ENCODE measurements around the gene EXOC6B. TPM values are rescaled to one million over a fixed set of nuclear protein-coding genes. Genes with fewer than 3 reads are reported as not detected.

EXOC6B gene
- total and polyA plus RNA-seq, 5 experiments from 2014 or later: 3.3 to 20.1 (median 3.4) TPM

DNA sequence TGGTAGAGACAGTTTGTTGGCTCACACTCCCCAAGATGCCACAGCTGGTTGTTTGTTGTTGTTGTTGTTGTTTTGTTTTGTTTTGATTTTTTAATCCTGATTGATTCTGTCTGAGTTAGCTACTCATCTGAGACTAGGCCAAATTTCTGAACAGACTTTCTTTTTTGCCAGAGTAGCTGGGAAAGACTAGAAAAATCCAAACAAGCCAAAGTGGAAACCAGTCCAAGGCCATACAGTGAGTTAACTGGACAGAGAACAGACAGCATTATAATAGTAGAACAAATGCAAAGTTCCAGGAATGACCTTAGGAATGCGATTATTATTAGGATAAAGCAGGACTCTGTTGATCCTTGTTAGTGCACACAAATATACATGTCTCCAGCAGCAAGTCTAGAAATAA lies 634.4 kb downstream of the EXOC6B start:
- ATAC-seq: no peak
- H3K27me3 Mint-ChIP-seq: no peaks in the 10 kb centered on the region
- no peak overlapping the region for H3K27ac Mint-ChIP-seq
- no peaks in the 10 kb centered on the region for H3K4me1 Mint-ChIP-seq
- POLR2A ChIA-PET: no interaction called here
- H3K36me3 Mint-ChIP-seq: peaks cover 4 to 44% (median 14%) of the 10 kb centered on the region in 3 donors
- DNase-seq: no peak
- H3K4me3 Mint-ChIP-seq: no peak overlapping the region
- peaks cover 0 to 22% (median 4%) of the 10 kb centered on the region in 9 donors for H3K9me3 Mint-ChIP-seq

DNA sequence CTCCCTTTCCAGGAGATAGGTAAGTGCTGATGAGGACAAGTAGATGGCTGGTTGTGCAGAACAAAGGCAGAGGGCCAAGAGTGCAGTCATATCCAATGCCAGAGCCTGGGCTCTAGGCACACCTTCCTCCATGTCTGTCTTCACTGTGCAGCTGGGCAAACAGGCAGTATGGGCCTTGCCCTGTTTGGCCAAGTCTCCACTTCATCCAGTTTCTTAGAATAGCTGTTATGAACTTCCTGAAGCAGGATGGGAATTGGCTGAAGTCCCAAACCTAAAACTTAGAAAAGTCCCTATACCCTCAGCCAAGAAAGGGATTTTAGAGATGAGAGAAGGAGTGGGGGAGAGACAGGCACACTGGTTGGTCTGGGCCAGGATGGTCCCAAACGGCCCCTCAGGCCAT lies 640.6 kb downstream of the EXOC6B start:
- Mint-ChIP-seq H3K4me3 (no peak overlapping the region), H3K4me1 (no peaks in the 10 kb centered on the region), H3K36me3 (peaks cover 6 to 35% (median 10%) of the 10 kb centered on the region in 3 donors), H3K9me3 (peaks cover 0 to 19% (median 3%) of the 10 kb centered on the region in 9 donors), H3K27me3 (no peaks in the 10 kb centered on the region), H3K27ac (no peak overlapping the region)
- POLR2A ChIA-PET: no interaction called here
- ATAC-seq (no peak), DNase-seq (no peak)

DNA sequence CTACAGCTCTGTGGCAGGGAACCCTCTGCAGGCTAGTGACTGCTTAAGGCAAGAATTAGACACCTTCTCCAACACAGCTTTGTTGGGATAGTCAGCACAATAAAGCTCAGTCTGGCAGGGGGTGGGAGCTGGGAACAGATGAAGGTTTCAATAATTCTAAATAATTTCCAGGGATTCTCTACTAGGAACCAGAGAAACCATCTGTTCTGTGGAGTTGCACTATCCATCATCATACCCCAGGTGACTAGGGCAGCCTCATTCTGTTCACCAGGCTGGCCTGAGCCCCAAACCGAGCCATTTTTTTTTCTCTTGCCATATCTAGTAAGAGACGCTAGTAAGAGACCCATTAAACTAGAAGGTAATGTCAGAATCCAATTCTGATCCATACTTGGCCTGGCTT lies 642.4 kb downstream of the EXOC6B start:
- Mint-ChIP-seq H3K27ac (no peak overlapping the region), H3K4me1 (no peaks in the 10 kb centered on the region), H3K36me3 (peaks cover 10 to 45% (median 17%) of the 10 kb centered on the region in 3 donors), H3K27me3 (no peaks in the 10 kb centered on the region), H3K4me3 (no peak overlapping the region), H3K9me3 (peaks cover 0 to 15% (median 2%) of the 10 kb centered on the region in 9 donors)
- DNase-seq (no peak), ATAC-seq (no peak)
- POLR2A ChIA-PET: no interaction called here

DNA sequence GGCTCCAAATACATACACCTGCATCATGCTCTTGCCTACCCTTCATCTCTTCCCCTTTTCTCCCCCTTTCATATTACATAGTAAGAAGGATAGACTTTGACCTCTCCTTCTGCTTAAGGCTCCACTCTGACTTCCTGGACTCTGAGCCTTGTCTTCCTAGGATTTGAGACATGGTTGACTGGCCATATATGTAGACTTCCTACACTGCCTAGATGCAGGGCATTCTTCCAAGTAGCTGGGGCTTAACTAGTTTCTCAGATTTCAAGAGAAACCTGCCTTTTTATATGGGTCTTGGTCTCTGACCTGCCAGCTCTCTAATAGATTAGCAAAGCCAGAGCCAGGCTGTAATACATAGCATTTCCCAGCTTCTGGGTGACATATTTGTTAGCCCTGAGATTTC lies 642.8 kb downstream of the EXOC6B start:
- Mint-ChIP-seq H3K9me3 (peaks cover 0 to 10% (median under 1%) of the 10 kb centered on the region in 9 donors), H3K36me3 (peaks cover 8 to 46% (median 20%) of the 10 kb centered on the region in 3 donors), H3K27ac (no peak overlapping the region)

DNA sequence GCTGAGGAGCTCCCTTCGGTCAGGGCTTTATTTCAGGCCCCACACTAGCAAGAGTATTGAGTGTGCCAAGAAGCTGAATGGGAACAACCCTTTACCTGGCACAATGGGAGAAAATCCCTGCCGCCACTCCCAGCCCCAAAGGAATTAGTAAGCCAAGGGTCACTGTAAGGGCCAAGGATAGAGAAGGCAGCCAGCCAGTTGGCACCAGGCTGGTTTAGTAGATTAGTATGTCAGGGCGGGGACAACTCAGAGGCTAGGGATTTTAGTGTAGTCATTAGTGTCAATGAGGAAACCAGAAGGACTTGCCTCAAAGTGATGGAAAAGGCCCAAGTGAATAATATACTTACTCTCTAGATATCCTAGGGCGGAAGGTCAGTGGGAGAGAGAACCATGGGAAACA lies 643.3 kb downstream of the EXOC6B start:
- Mint-ChIP-seq H3K4me1 (no peaks in the 10 kb centered on the region), H3K9me3 (peaks cover 0 to 9% (median 0%) of the 10 kb centered on the region in 9 donors), H3K36me3 (peaks cover 7 to 49% (median 24%) of the 10 kb centered on the region in 3 donors), H3K27me3 (no peaks in the 10 kb centered on the region), H3K27ac (peak overlapping the region in 1 of 10 donors; percentile 10), H3K4me3 (no peak overlapping the region)
- POLR2A ChIA-PET: no interaction called here
- no peak for DNase-seq
- no peak for ATAC-seq

More for the DNA sequence above, 642.8 kb downstream of the EXOC6B start:
- no peak overlapping the region for H3K4me3 Mint-ChIP-seq
- POLR2A ChIA-PET: no interaction called here
- H3K4me1 Mint-ChIP-seq: no peaks in the 10 kb centered on the region
- DNase-seq: no peak
- ATAC-seq: no peak
- no peaks in the 10 kb centered on the region for H3K27me3 Mint-ChIP-seq

DNA sequence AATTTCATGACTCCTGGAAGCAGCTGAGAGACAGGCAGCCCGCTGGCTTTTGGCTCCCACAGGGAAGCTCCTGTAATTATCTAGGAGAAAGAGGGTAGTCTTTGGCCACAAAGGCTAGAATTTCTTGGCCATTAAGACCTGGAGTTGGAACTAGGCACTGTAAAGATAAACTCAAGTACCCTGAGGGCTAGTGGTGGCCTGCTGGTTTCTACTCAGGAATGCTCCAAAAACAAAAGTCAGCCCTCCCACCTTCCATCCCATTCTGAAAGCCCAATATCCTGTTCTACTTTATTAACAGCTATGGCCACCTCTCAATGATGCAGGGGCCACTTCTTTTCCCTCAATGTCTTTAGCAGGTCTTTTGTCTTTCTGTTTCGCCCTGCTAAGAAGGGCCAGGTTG lies 644.2 kb downstream of the EXOC6B start:
- no peak for ATAC-seq

DNA sequence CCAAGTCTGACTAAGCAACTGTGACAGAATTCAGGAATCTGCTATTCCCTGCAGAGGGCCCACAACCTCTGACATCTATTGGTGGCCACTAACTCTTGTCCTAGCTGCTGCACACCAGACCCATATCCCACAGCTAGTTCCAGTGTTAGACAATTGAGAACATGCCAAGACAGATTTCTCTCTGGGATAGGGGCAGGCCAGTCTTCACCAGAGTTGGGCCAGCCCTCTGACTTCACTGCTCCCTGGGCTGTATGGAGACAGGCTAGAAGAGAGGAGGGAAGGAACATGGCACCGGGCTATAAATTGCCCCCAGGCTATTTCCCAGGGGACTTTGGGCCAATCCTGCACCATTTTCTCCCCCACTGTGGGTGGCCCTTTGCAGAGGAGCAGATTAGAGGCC lies 645.5 kb downstream of the EXOC6B start:
- no peak overlapping the region for H3K27ac Mint-ChIP-seq
- DNase-seq (no peak), ATAC-seq (no peak)
- H3K36me3 Mint-ChIP-seq: peaks cover 7 to 57% (median 39%) of the 10 kb centered on the region in 3 donors
- H3K4me3 Mint-ChIP-seq: no peak overlapping the region
- POLR2A ChIA-PET: no interaction called here
- no peaks in the 10 kb centered on the region for H3K4me1 Mint-ChIP-seq
- no peaks in the 10 kb centered on the region for H3K27me3 Mint-ChIP-seq
- no peaks in the 10 kb centered on the region for H3K9me3 Mint-ChIP-seq

More for the DNA sequence above, 644.2 kb downstream of the EXOC6B start:
- peaks cover 0 to 3% (median 0%) of the 10 kb centered on the region in 9 donors for H3K9me3 Mint-ChIP-seq
- H3K4me3 Mint-ChIP-seq: no peak overlapping the region
- no peak overlapping the region for H3K27ac Mint-ChIP-seq
- POLR2A ChIA-PET: no interaction called here
- no peaks in the 10 kb centered on the region for H3K27me3 Mint-ChIP-seq
- H3K36me3 Mint-ChIP-seq: peaks cover 7 to 49% (median 31%) of the 10 kb centered on the region in 3 donors
- no peak for DNase-seq
- H3K4me1 Mint-ChIP-seq: no peaks in the 10 kb centered on the region

DNA sequence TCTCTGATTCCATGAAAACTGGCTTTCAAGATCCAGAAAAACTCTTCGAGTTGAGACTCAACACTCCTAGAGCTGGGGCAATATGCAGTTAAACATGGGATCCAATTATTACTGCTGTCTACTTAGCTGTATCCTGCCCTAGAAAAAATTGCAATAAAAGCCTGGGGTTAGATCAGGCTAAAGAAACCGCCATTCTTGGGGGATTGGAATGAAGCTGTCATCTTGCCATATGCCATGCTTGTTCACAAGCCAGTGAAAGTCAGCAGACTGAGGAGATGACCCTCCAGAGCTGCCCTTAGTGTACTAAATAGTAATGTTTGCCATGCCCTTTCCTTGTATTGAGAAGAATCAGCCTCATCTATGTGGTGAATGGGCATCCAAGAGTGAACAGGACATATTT lies 647.3 kb downstream of the EXOC6B start:
- no peaks in the 10 kb centered on the region for H3K9me3 Mint-ChIP-seq

DNA sequence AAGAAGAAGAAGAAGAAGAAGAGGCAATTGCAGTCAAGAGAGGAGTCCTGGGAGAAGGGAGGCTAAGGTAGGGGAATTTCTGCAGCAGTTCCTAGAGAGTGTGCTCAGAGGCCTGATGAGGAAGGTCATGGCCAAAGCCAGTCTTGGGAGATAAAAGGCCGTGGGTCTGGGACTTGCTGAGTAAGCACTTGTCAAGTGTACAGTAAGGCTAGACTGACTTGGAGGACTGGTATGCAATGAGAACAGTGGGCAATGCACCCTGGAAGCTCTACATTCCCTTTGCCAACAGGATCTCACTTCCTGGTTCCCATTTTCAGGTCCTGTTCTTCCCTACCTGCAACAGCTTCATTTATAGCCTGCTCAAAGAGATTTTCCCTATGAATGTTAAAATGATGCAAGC lies 649.6 kb downstream of the EXOC6B start:
- H3K36me3 Mint-ChIP-seq: peaks cover 7 to 51% (median 40%) of the 10 kb centered on the region in 3 donors
- ATAC-seq (no peak), DNase-seq (no peak)
- H3K9me3 Mint-ChIP-seq: peaks cover 0 to 3% (median 0%) of the 10 kb centered on the region in 9 donors
- no peaks in the 10 kb centered on the region for H3K27me3 Mint-ChIP-seq
- no peak overlapping the region for H3K27ac Mint-ChIP-seq
- POLR2A ChIA-PET: no interaction called here
- peaks cover 0 to 6% (median 0%) of the 10 kb centered on the region in 4 donors for H3K4me1 Mint-ChIP-seq
- H3K4me3 Mint-ChIP-seq: no peak overlapping the region

More for the DNA sequence above, 647.3 kb downstream of the EXOC6B start:
- no peak overlapping the region for H3K4me3 Mint-ChIP-seq
- peaks cover 7 to 62% (median 40%) of the 10 kb centered on the region in 3 donors for H3K36me3 Mint-ChIP-seq
- H3K27ac Mint-ChIP-seq: no peak overlapping the region
- no peaks in the 10 kb centered on the region for H3K27me3 Mint-ChIP-seq
- POLR2A ChIA-PET: no interaction called here
- peaks cover 0 to 4% (median 0%) of the 10 kb centered on the region in 4 donors for H3K4me1 Mint-ChIP-seq
- ATAC-seq: no peak
- no peak for DNase-seq

DNA sequence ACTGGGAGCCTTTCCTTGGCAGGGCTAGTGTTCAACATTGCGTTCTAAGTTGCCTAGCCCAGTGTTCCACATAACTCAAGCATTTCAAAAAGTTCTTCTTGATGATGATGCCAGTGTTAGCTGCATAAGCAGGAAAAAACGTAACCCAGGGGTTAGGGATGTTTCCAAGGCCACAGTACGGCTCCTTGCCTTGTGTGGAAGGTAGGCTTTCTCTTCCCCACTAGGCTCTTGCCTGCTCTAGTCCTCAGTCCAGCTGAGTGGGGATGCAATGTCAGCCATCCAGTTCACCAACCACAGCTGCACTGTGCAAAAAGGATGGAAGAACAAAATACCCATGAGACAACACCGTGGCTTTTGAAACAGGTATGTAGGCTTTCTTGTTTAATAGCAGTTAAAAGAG lies 650.2 kb downstream of the EXOC6B start:
- DNase-seq (no peak), ATAC-seq (no peak)
- H3K27me3 Mint-ChIP-seq: peaks cover 0 to 1% (median 0%) of the 10 kb centered on the region in 5 donors
- no peak overlapping the region for H3K27ac Mint-ChIP-seq
- peaks cover 7 to 49% (median 40%) of the 10 kb centered on the region in 3 donors for H3K36me3 Mint-ChIP-seq
- peaks cover 0 to 6% (median 0%) of the 10 kb centered on the region in 4 donors for H3K4me1 Mint-ChIP-seq
- POLR2A ChIA-PET: no interaction called here
- H3K9me3 Mint-ChIP-seq: peaks cover 0 to 7% (median 0%) of the 10 kb centered on the region in 9 donors
- no peak overlapping the region for H3K4me3 Mint-ChIP-seq

DNA sequence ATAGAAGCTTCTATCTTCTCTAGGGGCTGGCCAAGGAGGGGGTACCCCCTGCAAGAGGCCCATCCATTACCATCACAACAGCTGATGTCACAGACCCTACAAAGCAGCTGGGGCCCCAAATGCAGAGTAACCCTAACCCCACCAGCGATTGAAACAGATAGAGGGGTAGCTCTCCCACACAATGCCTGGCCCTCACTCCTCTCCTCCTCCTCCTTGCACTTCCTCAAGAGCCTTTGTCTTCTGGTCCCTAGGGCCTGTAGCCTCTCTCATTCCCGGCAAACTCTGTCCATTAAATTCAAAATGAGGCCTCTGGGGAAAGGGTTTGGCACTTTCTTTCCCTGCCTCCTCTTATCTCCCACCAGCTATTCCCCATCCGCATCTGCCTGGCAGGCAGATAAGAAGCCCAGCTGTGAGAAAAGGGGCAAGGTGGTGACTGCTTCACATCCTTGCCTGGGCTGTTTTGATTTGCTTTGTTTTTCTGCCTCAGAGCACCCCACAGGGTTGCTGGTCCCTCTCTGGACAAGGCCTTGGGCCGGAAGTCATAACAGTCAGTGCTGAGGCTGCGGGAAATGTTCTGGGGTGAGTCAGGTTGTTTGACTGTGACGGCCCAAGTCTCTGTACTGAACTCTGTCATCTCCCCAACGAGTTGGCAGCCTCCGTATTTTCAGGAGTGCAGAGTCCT lies 652.1 kb downstream of the EXOC6B start:
- POLR2A ChIA-PET: no interaction called here
- Mint-ChIP-seq H3K4me1 (peaks cover 0 to 6% (median 0%) of the 10 kb centered on the region in 4 donors), H3K27me3 (peaks cover 0 to 1% (median 0%) of the 10 kb centered on the region in 5 donors), H3K9me3 (peaks cover 0 to 7% (median 0%) of the 10 kb centered on the region in 9 donors), H3K36me3 (peaks cover 5 to 37% (median 30%) of the 10 kb centered on the region in 3 donors), H3K4me3 (no peak overlapping the region), H3K27ac (no peak overlapping the region)
- no peak for DNase-seq
- no peak for ATAC-seq

DNA sequence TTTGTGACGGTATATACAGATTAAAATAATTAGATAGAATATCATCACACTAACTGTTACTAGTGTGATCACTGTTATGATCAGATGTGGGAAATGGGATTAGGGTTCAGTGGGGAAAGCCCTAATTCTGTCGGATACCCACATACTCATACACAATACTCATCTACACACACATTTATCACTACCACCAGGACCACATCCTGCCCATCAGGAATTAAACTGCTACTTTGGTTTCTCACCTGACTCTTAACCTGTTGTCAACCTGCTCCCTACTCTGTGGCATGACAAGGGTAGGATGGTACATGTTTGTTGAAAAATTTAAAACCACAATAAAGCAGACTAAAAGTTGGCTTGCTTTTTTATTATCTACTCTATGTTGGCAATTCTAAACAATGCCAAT lies 653.4 kb downstream of the EXOC6B start:
- ATAC-seq (no peak), DNase-seq (no peak)
- POLR2A ChIA-PET: no interaction called here
- Mint-ChIP-seq H3K4me1 (peaks cover 0 to 6% (median 0%) of the 10 kb centered on the region in 4 donors), H3K27ac (peak overlapping the region in 1 of 10 donors; percentile 25), H3K27me3 (peaks cover 0 to 1% (median 0%) of the 10 kb centered on the region in 5 donors), H3K36me3 (peaks cover 0 to 25% (median 17%) of the 10 kb centered on the region in 3 donors), H3K4me3 (no peak overlapping the region), H3K9me3 (peaks cover 0 to 9% (median 3%) of the 10 kb centered on the region in 9 donors)

DNA sequence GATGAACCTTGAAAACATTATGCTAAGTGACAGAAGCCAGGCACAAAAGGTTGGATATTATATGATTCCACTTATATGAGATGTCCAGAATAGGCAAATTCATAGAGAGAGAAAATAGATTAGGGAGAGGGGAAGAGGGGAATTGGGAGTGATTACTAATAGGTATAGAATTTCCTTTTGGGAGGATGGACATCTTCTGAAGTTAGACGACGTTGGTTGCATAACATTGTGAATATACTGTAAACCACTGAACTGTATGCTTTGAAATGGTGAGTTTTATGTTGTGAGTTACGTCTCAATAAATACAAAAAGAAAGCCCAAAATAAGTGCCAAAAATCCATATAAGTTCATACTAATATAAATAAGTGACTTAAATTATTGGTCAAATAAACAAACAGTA lies 659.6 kb downstream of the EXOC6B start:
- peaks cover 0 to 2% (median 0%) of the 10 kb centered on the region in 4 donors for H3K4me1 Mint-ChIP-seq
- H3K36me3 Mint-ChIP-seq: peaks cover 0 to 3% (median 0%) of the 10 kb centered on the region in 3 donors
- POLR2A ChIA-PET: no interaction called here
- ATAC-seq (no peak), DNase-seq (no peak)
- no peak overlapping the region for H3K27ac Mint-ChIP-seq
- H3K4me3 Mint-ChIP-seq: no peak overlapping the region
- H3K27me3 Mint-ChIP-seq: peaks cover 7 to 14% (median 11%) of the 10 kb centered on the region in 5 donors
- H3K9me3 Mint-ChIP-seq: peaks cover 0 to 9% (median 3%) of the 10 kb centered on the region in 9 donors

Measured in naive thymus-derived CD8-positive, alpha-beta T cell (primary cell).